GM23338 (cell line): Measurements from ENCODE around the gene MINDY4. TPM values are rescaled to one million over a fixed set of nuclear protein-coding genes. Genes with fewer than 3 reads are reported as not detected.

Source experiments
- ATAC-seq: fragments of 200-7000 bp; cut with Tn5 transposase; 3 replicates; pipeline ENCODE4 v1.9.1; 2020
- DNase-seq: peaks from one replicate; pipeline ENCODE4 v3.0.0-alpha.2; 2015; ENCODE audit warnings: low spot score
- H2AFZ ChIP-seq: fragments of 200-600 bp; sonication (generic); 2 replicates; pipeline ENCODE4 v1.8.0; 2016; ENCODE audit warnings: antibody characterized with exemption, mild to moderate bottlenecking, moderate library complexity
- H3F3A ChIP-seq: fragments of 200-600 bp; sonication (generic); replicated peaks from 2 replicates; pipeline ENCODE4 v1.8.0; 2017; ENCODE audit warnings: antibody characterized with exemption, mixed run types, low read depth
- H3K27ac ChIP-seq: fragments of 200-600 bp; sonication (generic); 2 replicates; pipeline ENCODE4 v1.6.1; 2016; ENCODE audit warnings: low read depth
- H3K27me3 ChIP-seq: fragments of 200-600 bp; sonication (generic); 2 replicates; pipeline ENCODE4 v1.8.0; 2016; ENCODE audit warnings: mild to moderate bottlenecking, mixed run types, moderate library complexity; ENCODE audit not compliant: insufficient read depth
- H3K36me3 ChIP-seq: fragments of 200-600 bp; sonication (generic); 2 replicates; pipeline ENCODE4 v1.8.0; 2016; ENCODE audit warnings: mild to moderate bottlenecking; ENCODE audit not compliant: insufficient read depth
- H3K4me1 ChIP-seq: fragments of 200-600 bp; sonication (generic); 2 replicates; pipeline ENCODE4 v1.8.0; 2016; ENCODE audit warnings: mild to moderate bottlenecking, moderate library complexity; ENCODE audit not compliant: insufficient read depth
- H3K4me2 ChIP-seq: fragments of 200-600 bp; sonication (generic); 2 replicates; pipeline ENCODE4 v1.7.1; 2017; ENCODE audit warnings: mixed run types
- H3K4me3 ChIP-seq: fragments of 200-600 bp; sonication (generic); 2 replicates; pipeline ENCODE4 v1.6.1; 2016; ENCODE audit warnings: mixed run types
- H3K79me2 ChIP-seq: fragments of 200-600 bp; sonication (generic); replicated peaks from 2 replicates; pipeline ENCODE4 v1.8.0; 2017; ENCODE audit warnings: mild to moderate bottlenecking; ENCODE audit not compliant: insufficient read depth
- H3K9me2 ChIP-seq: fragments of 200-600 bp; sonication (generic); 2 replicates; pipeline ENCODE4 v1.8.0; 2017; ENCODE audit not compliant: insufficient read depth
- H4K20me1 ChIP-seq: fragments of 200-600 bp; sonication (generic); replicated peaks from 2 replicates; pipeline ENCODE4 v1.8.0; 2017; ENCODE audit warnings: mild to moderate bottlenecking; ENCODE audit not compliant: insufficient read depth
- H3K27ac Mint-ChIP-seq: 2 replicates; pipeline ENCODE4 v1.8.0; 2020; ENCODE audit warnings: inconsistent platforms, mild to moderate bottlenecking, moderate library complexity, mixed read lengths
- H3K27me3 Mint-ChIP-seq: 3 replicates; pipeline ENCODE4 v1.8.0; 2022; ENCODE audit warnings: low read depth, mild to moderate bottlenecking, moderate library complexity, mixed read lengths, inconsistent platforms; ENCODE audit not compliant: insufficient read depth, poor library complexity
- H3K36me3 Mint-ChIP-seq: 3 replicates; pipeline ENCODE4 v1.8.0; 2021; ENCODE audit warnings: low read depth, mild to moderate bottlenecking, inconsistent platforms, moderate library complexity, mixed read lengths
- H3K4me1 Mint-ChIP-seq: 3 replicates; pipeline ENCODE4 v1.8.0; 2020; ENCODE audit warnings: mild to moderate bottlenecking, inconsistent platforms, mixed read lengths
- H3K4me3 Mint-ChIP-seq: 3 replicates; pipeline ENCODE4 v1.8.0; 2021; ENCODE audit warnings: moderate library complexity, mild to moderate bottlenecking, inconsistent platforms, mixed read lengths
- H3K9me3 Mint-ChIP-seq: 3 replicates; pipeline ENCODE4 v1.8.0; 2020; ENCODE audit warnings: moderate library complexity, mild to moderate bottlenecking, inconsistent platforms, mixed read lengths
- CREB1 ChIP-seq: fragments of 250-450 bp; sonication (Bioruptor Pico); IDR thresholded peaks from 2 replicates; pipeline ENCODE4 v1.5.0; 2020; ENCODE audit warnings: low read depth, mild to moderate bottlenecking, moderate library complexity
- CTCF ChIP-seq, 2 experiments: fragments of 200-600 bp in 1 of 2; sonication (generic) in 1 of 2; conservative IDR thresholded peaks; 2 replicates each; pipeline versions ENCODE4 v1.5.1 to v1.6.1; 2016 to 2017; ENCODE audit warnings: antibody characterized with exemption in 2 of 2, low read depth in 2 of 2, mild to moderate bottlenecking in 2 of 2, moderate library complexity in 1 of 2
- ETS1 ChIP-seq: IDR thresholded peaks from 2 replicates; pipeline ENCODE4 v1.6.1; 2016; ENCODE audit warnings: antibody characterized with exemption
- EZH2 ChIP-seq: fragments of 200-600 bp; sonication (generic); IDR thresholded peaks from one replicate; pipeline ENCODE4 v1.8.0; 2017; ENCODE audit warnings: antibody characterized with exemption, mild to moderate bottlenecking, low read depth; ENCODE audit not compliant: unreplicated experiment
- POLR2AphosphoS5 ChIP-seq: IDR thresholded peaks from 2 replicates; pipeline ENCODE4 v1.6.1; 2016; ENCODE audit warnings: antibody characterized with exemption, low read depth
- REST ChIP-seq: IDR thresholded peaks from one replicate; pipeline ENCODE4 v1.6.1; 2018; ENCODE audit warnings: antibody characterized with exemption; ENCODE audit not compliant: unreplicated experiment
- ZNF114 ChIP-seq: fragments of 250-450 bp; sonication (Bioruptor Pico); IDR thresholded peaks from 2 replicates; pipeline ENCODE4 v1.5.0; 2020; ENCODE audit warnings: mild to moderate bottlenecking, moderate library complexity
- ZNF331 ChIP-seq: fragments of 250-450 bp; sonication (Bioruptor Pico); IDR thresholded peaks from 2 replicates; pipeline ENCODE4 v1.5.0; 2020; ENCODE audit warnings: low read depth, mild to moderate bottlenecking, moderate library complexity
- ZNF462 ChIP-seq: fragments of 250-450 bp; sonication (Bioruptor Pico); IDR thresholded peaks from 2 replicates; pipeline ENCODE4 v1.5.0; 2020; ENCODE audit warnings: mild to moderate bottlenecking, moderate library complexity
- polyA plus RNA-seq: library from polyadenylated mRNA; unstranded; fragments of >200 nt; fragmentation: Nextera tagmentation; extraction: Ambion mirVana; gene quantifications from 2 replicates; pipeline ENCODE4 v1.2.1, GENCODE V29; 2016
- total RNA-seq: library from RNA; depleted of rRNA; stranded (reverse); fragments of >200 nt; shearing (Covaris generic); gene quantifications from 2 replicates; pipeline ENCODE4 v1.2.3, GENCODE V29; 2014

The MINDY4 gene
- total and polyA plus RNA-seq, 2 experiments from 2014 or later: 1.7 to 4.4 TPM

- H3K27me3 Mint-ChIP-seq: peaks cover 3% of the 10 kb centered on the region
- no peak for DNase-seq
- peaks cover 13% of the 10 kb centered on the region; the same call in 2 of the 3 replicates for H3K36me3 Mint-ChIP-seq
- TF ChIP-seq CREB1 (CRISPR knock-in tag) (no peak), ZNF462 (CRISPR knock-in tag) (no peak), ETS1 (no peak), ZNF331 (no peak), EZH2 (no peak), POLR2AphosphoS5 (no peak), CTCF (conservative IDR thresholded peaks at IDR 0.05; ENCODE audit: low read depth in 2 of 2) (no peak), REST (no peak), ZNF114 (CRISPR knock-in tag) (no peak)
- Histone ChIP-seq H3K79me2 (no peaks in the 10 kb centered on the region), H3K27ac (no peak overlapping the region), H3K4me1 (no peaks in the 10 kb centered on the region), H4K20me1 (no peaks in the 10 kb centered on the region), H2AFZ (no peak overlapping the region), H3K27me3 (no peaks in the 10 kb centered on the region), H3K4me3 (no peak overlapping the region), H3K36me3 (no peaks in the 10 kb centered on the region), H3K4me2 (no peak overlapping the region), H3K9me2 (no peaks in the 10 kb centered on the region), H3F3A (no peaks in the 10 kb centered on the region)
- peaks cover 6% of the 10 kb centered on the region; the same call in 1 of the 3 replicates for H3K4me1 Mint-ChIP-seq
- H3K4me3 Mint-ChIP-seq: no peak overlapping the region
- ATAC-seq: no peak
- H3K27ac Mint-ChIP-seq: no peak overlapping the region
- no peaks in the 10 kb centered on the region; the same call in 2 of the 3 replicates for H3K9me3 Mint-ChIP-seq
Observed at GRCh38 chr7:30871655-30872054, 100.4 kb downstream of the MINDY4 start.
